Right atrium auricular region (tissue), 2 donors: ENCODE data around the gene UNC93B1. TPM values are rescaled to one million over a fixed set of nuclear protein-coding genes. Genes with fewer than 3 reads are reported as not detected.

ENCODE experiments used
- DNase-seq: peaks from one replicate; pipeline ENCODE4 v3.0.0-alpha.2; 2019; ENCODE audit warnings: low spot score
- H3K27ac ChIP-seq, 2 donors: fragments of 200-600 bp; sonication (generic); 1 replicate in 1 of 2; 2 replicates in 1 of 2; pipeline ENCODE4 v1.5.1; 2016 to 2019
- H3K27me3 ChIP-seq, 2 donors: fragments of 200-600 bp; sonication (generic); one replicate each; pipeline versions ENCODE4 v1.5.1 to v1.6.0; 2017 to 2019
- H3K36me3 ChIP-seq: fragments of 200-600 bp; sonication (generic); one replicate; pipeline ENCODE4 v1.5.1; 2016
- H3K4me1 ChIP-seq, 2 donors: fragments of 200-600 bp; sonication (generic); one replicate each; pipeline versions ENCODE4 v1.5.1 to v1.6.0; 2017 to 2019
- H3K4me3 ChIP-seq, 2 donors: fragments of 200-600 bp; sonication (generic); 1 replicate in 1 of 2; 2 replicates in 1 of 2; pipeline ENCODE4 v1.5.1; 2017 to 2019; ENCODE audit warnings: mild to moderate bottlenecking in 1 of 2, moderate library complexity in 1 of 2
- H3K9me3 ChIP-seq, 2 donors: fragments of 200-600 bp; sonication (generic); one replicate each; pipeline ENCODE4 v1.5.1; 2019
- total RNA-seq, 2 donors: library from RNA; depleted of rRNA; stranded (reverse); fragments of >200 nt; gene quantifications; one replicate each; pipeline ENCODE4 v1.1.0, GENCODE V29; 2016
- TF ChIP-seq, protein P1 (sequence below), 2 donors: fragments of 200-600 bp; sonication (generic); IDR thresholded peaks; one replicate each; pipeline ENCODE4 v1.5.1; 2019; ENCODE audit warnings: antibody characterized with exemption in 2 of 2

The UNC93B1 gene
- total RNA-seq, 2 donors from 2014 or later: 9.2 to 19.7 TPM

DNA sequence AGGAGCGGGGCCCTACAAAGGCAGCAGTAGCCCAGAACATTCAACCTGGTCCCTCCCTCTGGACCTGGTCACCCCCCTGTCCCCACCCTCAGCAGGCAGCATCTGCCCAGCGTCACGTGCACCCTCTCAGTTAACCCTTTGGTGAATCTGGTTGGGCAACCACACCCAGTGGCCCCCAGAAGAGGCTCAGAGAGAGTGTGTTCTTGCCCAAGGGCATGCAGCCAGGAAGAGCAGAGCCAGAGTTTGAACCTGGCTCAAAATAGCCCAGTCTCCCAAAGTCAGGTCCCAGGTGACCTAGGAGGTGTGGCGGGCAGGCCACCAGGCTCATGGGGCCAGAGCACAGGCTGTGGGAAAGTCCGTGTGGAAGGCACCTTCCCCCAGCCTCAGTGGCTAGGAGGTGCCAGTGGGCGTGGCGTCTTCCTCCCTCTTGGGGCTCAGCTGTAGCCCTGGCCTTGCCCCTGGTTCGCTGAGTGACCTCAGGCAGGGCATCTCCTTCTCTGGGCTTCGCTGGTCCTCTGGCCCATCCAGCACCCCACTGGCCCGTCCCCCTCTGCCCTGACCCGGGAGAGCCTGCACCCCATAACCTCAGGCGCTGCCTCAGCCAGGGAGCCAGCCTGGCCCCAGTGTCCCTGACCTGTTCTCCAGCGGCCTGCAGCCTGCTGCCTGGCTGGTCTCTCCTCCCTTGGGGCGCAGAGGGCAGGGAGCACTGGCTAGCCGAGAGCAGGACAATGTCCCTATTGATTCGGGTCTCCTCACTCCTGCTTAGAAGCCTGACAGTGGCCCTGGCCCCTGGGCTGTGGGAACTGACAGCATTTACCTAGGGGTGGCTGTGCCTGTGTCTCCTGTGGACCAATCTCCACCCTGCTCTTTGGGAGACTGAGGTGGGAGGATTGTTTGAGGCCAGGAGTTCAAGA lies 13.3 kb upstream of the UNC93B1 start:
- no peak for DNase-seq
- no peak overlapping the region for H3K27ac ChIP-seq

DNA sequence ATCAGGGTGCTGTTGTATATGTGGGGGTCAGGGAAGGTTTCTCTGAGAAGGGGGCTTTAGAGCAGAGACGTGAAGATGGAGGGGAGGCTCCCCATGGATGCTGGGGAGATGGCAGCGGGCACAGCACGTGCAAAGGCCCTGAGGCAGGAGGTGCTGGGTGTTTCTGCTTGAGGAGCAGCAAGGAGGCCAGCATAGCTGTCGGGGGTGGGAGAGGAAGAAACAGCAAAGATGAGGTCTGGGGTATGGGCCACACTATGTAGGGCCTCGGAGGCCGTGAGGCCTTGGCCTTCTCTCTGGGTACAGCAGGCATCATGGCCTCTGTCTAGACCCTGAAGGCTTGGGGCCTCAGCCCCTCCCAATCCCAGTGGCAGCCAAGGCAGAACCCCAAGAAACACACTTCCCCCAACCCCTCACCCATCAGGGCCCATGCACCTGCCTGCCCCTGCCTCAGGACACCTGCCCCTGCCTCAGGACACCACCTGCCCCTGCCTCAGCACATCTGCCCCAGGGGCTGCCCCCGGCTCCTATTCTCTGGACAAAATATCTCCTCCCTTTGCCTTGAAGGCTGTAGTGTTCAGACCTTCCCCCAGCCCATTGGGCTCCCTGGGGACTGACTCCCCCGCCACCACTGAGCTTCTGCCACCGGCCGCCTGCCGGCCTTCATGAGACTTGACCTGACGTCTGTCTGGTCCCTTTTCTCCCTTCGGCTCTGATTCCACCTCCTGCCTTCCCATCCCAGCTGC lies 12.4 kb upstream of the UNC93B1 start:
- TF ChIP-seq, protein P1, sequence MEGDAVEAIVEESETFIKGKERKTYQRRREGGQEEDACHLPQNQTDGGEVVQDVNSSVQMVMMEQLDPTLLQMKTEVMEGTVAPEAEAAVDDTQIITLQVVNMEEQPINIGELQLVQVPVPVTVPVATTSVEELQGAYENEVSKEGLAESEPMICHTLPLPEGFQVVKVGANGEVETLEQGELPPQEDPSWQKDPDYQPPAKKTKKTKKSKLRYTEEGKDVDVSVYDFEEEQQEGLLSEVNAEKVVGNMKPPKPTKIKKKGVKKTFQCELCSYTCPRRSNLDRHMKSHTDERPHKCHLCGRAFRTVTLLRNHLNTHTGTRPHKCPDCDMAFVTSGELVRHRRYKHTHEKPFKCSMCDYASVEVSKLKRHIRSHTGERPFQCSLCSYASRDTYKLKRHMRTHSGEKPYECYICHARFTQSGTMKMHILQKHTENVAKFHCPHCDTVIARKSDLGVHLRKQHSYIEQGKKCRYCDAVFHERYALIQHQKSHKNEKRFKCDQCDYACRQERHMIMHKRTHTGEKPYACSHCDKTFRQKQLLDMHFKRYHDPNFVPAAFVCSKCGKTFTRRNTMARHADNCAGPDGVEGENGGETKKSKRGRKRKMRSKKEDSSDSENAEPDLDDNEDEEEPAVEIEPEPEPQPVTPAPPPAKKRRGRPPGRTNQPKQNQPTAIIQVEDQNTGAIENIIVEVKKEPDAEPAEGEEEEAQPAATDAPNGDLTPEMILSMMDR (IDR thresholded peaks at IDR 0.05): no peak
- no peak for DNase-seq
- H3K27me3 ChIP-seq: no peaks in the 10 kb centered on the region
- no peaks in the 10 kb centered on the region for H3K9me3 ChIP-seq
- H3K4me3 ChIP-seq: no peak overlapping the region
- no peaks in the 10 kb centered on the region for H3K36me3 ChIP-seq
- peaks cover 0 to 12% of the 10 kb centered on the region in 2 donors for H3K4me1 ChIP-seq
- H3K27ac ChIP-seq: no peak overlapping the region

More for the DNA sequence above, 13.3 kb upstream of the UNC93B1 start:
- Histone ChIP-seq H3K27me3 (no peaks in the 10 kb centered on the region), H3K4me1 (peaks cover 0 to 9% of the 10 kb centered on the region in 2 donors), H3K4me3 (no peak overlapping the region), H3K36me3 (no peaks in the 10 kb centered on the region), H3K9me3 (no peaks in the 10 kb centered on the region)
- TF ChIP-seq, protein P1 (IDR thresholded peaks at IDR 0.05): no peak

DNA sequence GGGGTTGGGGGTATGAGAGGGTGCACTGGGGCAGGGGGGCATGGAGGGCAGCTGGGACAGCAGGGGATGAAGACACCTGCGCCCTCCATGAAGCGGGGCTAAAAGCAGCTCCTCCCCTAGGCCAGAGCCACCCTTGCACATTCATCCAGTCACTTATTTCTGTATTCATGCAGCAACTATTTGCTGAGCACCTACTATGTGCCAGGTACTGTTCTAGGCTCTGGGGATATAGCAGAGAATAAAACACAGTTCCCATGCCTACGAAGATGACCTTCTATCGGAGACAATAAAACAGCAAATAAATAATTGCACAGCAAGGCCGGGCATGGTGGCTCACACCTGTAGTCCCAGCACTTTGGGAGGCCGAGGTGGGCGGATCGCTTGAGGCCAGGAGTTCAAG lies 11.6 kb upstream of the UNC93B1 start:
- no peak for DNase-seq
- TF ChIP-seq, protein P1 (IDR thresholded peaks at IDR 0.05): no peak
- no peaks in the 10 kb centered on the region for H3K27me3 ChIP-seq
- no peaks in the 10 kb centered on the region for H3K9me3 ChIP-seq
- no peak overlapping the region for H3K4me3 ChIP-seq
- H3K4me1 ChIP-seq: peaks cover 0 to 21% of the 10 kb centered on the region in 2 donors
- H3K27ac ChIP-seq: no peak overlapping the region
- H3K36me3 ChIP-seq: no peaks in the 10 kb centered on the region

DNA sequence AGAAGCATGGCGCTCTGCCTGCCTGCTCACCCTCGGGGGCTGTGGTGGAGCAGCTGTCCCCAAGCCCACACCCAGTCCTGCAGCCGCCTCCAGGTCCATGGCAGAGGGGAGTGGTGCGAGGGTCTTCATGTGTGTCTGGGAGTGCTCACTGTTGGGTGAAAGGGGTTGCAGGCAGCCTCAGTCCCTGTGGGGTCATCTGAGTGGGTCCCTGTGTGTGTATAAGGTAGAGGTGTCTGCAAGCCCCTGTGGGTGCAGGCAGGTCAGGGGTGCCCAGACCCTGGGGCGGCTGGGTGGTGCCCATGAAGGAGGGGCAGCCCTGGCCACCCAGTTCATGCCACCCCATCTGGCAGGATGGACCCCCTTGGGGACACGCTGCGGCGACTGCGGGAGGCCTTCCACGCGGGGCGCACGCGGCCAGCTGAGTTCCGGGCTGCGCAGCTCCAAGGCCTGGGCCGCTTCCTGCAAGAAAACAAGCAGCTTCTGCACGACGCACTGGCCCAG lies 11.1 kb upstream of the UNC93B1 start:
- Histone ChIP-seq H3K36me3 (no peaks in the 10 kb centered on the region), H3K4me3 (no peak overlapping the region), H3K4me1 (peaks cover 0 to 26% of the 10 kb centered on the region in 2 donors), H3K9me3 (no peaks in the 10 kb centered on the region), H3K27ac (no peak overlapping the region), H3K27me3 (no peaks in the 10 kb centered on the region)
- DNase-seq: no peak
- TF ChIP-seq, protein P1 (IDR thresholded peaks at IDR 0.05): no peak

DNA sequence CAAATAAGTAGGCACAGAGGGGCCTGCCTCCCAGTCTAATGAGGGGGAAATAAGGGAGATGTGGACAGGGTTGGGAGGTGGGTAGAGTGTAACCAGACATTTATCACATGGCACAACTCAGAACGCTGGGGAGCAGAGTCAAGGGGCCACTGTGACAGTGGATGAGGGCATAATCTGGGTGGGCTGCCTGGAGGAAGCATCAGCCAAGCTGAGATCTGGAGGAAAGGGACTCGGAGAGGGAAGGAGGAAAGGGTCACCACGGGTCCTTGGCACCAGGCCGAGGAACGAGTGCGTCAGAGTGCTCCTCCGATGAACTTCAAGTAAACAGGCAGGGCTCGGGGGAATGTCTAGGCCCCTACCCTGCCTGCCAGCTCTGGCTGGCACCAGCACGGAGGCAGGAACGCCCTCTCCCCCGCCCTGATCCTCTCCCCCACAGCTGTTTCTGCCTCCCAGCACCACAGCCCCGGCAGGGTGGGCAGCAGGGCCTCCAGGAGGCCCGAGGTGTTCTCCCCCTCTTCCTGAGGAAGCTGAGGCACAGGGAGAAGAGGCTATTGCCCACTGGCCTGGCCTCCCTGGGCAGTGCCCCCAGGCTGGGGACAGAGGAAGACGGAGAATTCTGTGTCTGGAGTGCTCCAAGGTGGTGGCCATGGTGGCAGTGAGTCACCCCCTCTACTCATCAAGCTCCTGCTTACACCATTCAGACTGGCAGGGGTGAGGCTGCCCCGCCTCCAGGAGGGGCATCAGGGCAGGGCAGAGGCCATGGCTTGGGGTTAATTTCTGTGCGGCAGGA lies 10.5 kb upstream of the UNC93B1 start:
- no peaks in the 10 kb centered on the region for H3K36me3 ChIP-seq
- H3K9me3 ChIP-seq: no peaks in the 10 kb centered on the region
- H3K27me3 ChIP-seq: no peaks in the 10 kb centered on the region
- H3K4me3 ChIP-seq: no peak overlapping the region
- TF ChIP-seq, protein P1 (IDR thresholded peaks at IDR 0.05): no peak
- DNase-seq: no peak
- H3K4me1 ChIP-seq: peaks cover 0 to 32% of the 10 kb centered on the region in 2 donors
- H3K27ac ChIP-seq: no peak overlapping the region
